WTC11 (cell line): ENCODE measurements around the gene TMEM217.

Experiments used
- SOX15 ChIP-seq: fragments of 250-450 bp; sonication (Bioruptor Pico); IDR thresholded peaks from 2 replicates; pipeline ENCODE4 v1.9.0; 2021; ENCODE audit warnings: mild to moderate bottlenecking
- TP53 ChIP-seq: sonication (generic); formaldehyde crosslinking; IDR thresholded peaks from 2 replicates; pipeline ENCODE4 v1.8.1; 2023; ENCODE audit warnings: mild to moderate bottlenecking, missing genetic modification reagents

DNA sequence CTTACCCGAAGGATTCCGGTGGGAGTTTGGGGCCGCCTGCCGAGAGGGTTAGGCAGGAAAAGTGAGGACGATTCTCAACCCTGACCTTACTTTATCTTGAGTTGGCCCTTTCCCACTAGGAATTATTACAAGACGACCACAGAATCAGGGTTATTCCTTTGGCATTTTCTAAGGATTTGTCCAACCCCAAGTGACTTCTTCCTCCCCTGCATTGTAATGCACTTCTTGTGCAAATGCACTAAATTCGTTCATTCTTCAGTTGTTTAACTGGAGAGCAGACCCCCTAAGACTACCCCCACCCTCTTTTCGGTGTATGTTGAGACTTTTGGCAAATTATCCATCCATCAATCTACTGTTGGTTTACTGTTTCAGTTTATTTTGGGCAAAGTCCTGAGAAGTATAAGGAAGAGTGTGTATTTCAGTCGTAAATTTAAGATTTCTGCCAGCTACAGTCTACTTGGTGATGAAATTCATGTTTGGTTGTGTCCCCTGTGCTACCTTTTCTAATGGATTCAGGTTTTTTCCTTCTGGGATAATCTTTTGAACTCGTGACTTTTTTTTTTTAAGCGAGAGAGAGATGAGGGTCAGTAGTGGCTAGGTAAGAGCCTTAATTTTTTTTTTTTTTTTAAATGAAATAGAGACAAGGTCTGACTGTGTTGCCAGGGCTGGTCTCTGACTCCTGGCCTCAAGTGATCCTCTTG, 611 bp upstream of the TMEM217 start:
- TF ChIP-seq SOX15 (CRISPR knock-in tag), result no peak
- no peak for TF ChIP-seq TP53 (CRISPR knock-in tag)
